Esophagus (tissue), 2 donors: ENCODE data around the gene PLEKHO2. TPM values are rescaled to one million over a fixed set of nuclear protein-coding genes. Genes with fewer than 3 reads are reported as not detected.

Experiments used
- H3K27ac ChIP-seq, 2 donors: one replicate each; pipeline ENCODE4 v1.5.1; 2013; ENCODE audit warnings: low read depth in 2 of 2, mild to moderate bottlenecking in 2 of 2, inconsistent platforms in 1 of 2, low read length in 1 of 2, moderate library complexity in 1 of 2
- H3K27me3 ChIP-seq, 2 donors: one replicate each; pipeline ENCODE4 v1.6.1; 2013; ENCODE audit warnings: low read length in 2 of 2, control low read depth in 1 of 2, mild to moderate bottlenecking in 1 of 2; ENCODE audit not compliant: insufficient read depth in 2 of 2, control insufficient read depth in 1 of 2
- H3K36me3 ChIP-seq, 2 donors: one replicate each; pipeline ENCODE4 v1.6.1; 2013; ENCODE audit warnings: low read length in 1 of 2; ENCODE audit not compliant: control insufficient read depth in 2 of 2, insufficient read depth in 2 of 2
- H3K4me1 ChIP-seq, 2 donors: one replicate each; pipeline ENCODE4 v1.6.1; 2013; ENCODE audit warnings: low read length in 1 of 2; ENCODE audit not compliant: control insufficient read depth in 2 of 2, insufficient read depth in 2 of 2
- H3K4me3 ChIP-seq, 2 donors: one replicate each; pipeline ENCODE4 v1.5.1; 2013; ENCODE audit warnings: low read length in 2 of 2, mild to moderate bottlenecking in 2 of 2, low read depth in 1 of 2, moderate library complexity in 1 of 2
- H3K9me3 ChIP-seq, 2 donors: one replicate each; pipeline ENCODE4 v1.6.1; 2013; ENCODE audit warnings: mild to moderate bottlenecking in 2 of 2, low read depth in 1 of 2, low read length in 1 of 2, moderate library complexity in 1 of 2; ENCODE audit not compliant: control insufficient read depth in 2 of 2, insufficient read depth in 1 of 2
- WGBS, 2 donors: extraction: QIAGEN DNeasy Blood & Tissue Kit; methylation state at CpG; one replicate each; pipeline ENCODE4 v1.1.7; 2013; 5-methylcytosine and 5-hydroxymethylcytosine counted together
- polyA plus RNA-seq, 2 donors: library from polyadenylated mRNA; stranded (reverse); fragments of 200-250 nt; gene quantifications; one replicate each; pipeline ENCODE4 v1.2.3, GENCODE V29; 2013
- donor health status: healthy with polysubstance abuse.
- donor health status: Bipolar disorder and iron deficiency.

Gene PLEKHO2
- polyA plus RNA-seq, 2 donors = 4.8 to 6.6 TPM

- Histone ChIP-seq H3K27me3 (no peaks in the 10 kb centered on the region), H3K27ac (peak overlapping the region; percentile 51 to 73), H3K9me3 (no peaks in the 10 kb centered on the region), H3K4me1 (peaks cover 9 to 10% of the 10 kb centered on the region in 2 donors), H3K4me3 (peak overlapping the region; percentile 4 to 36), H3K36me3 (no peaks in the 10 kb centered on the region)
- 57 to 59% methylated on average over 4 of the region's 4 CpGs for WGBS, 2 donors
Measured at GRCh38 chr15:64843991-64844390, 2.3 kb downstream of the PLEKHO2 start.

GRCh38 chr15:64844576-64845145, 2.9 kb downstream of the PLEKHO2 start:
- Histone ChIP-seq H3K4me1 (peaks cover 9 to 10% of the 10 kb centered on the region in 2 donors), H3K27me3 (no peaks in the 10 kb centered on the region), H3K4me3 (peak overlapping the region in 1 of 2 donors; percentile 36), H3K9me3 (no peaks in the 10 kb centered on the region), H3K27ac (peak overlapping the region; percentile 51 to 73), H3K36me3 (peaks cover 0 to 2% of the 10 kb centered on the region in 2 donors)
- 38 to 40% methylated on average over 8 of the region's 8 CpGs for WGBS, 2 donors

- H3K4me3 ChIP-seq = peak overlapping the region in 1 of 2 donors; percentile 36
- H3K36me3 ChIP-seq = peaks cover 0 to 2% of the 10 kb centered on the region in 2 donors
- H3K27me3 ChIP-seq = no peaks in the 10 kb centered on the region
- H3K9me3 ChIP-seq = no peaks in the 10 kb centered on the region
- 24 to 36% methylated on average over 2 of the region's 2 CpGs for WGBS, 2 donors
- peaks cover 9 to 10% of the 10 kb centered on the region in 2 donors for H3K4me1 ChIP-seq
- peak overlapping the region; percentile 51 to 73 for H3K27ac ChIP-seq
Measured at GRCh38 chr15:64845183-64845611, 3.5 kb downstream of the PLEKHO2 start.

GRCh38 chr15:64845831-64846595, 4.3 kb downstream of the PLEKHO2 start:
- 77 to 79% methylated on average over 13 of the region's 13 CpGs for WGBS, 2 donors
- Histone ChIP-seq H3K9me3 (no peaks in the 10 kb centered on the region), H3K27me3 (no peaks in the 10 kb centered on the region), H3K4me3 (no peak overlapping the region), H3K36me3 (peaks cover 0 to 2% of the 10 kb centered on the region in 2 donors), H3K27ac (peak overlapping the region in 1 of 2 donors; percentile 57), H3K4me1 (peaks cover 9 to 12% of the 10 kb centered on the region in 2 donors)

GRCh38 chr15:64847016-64847415, 5.3 kb downstream of the PLEKHO2 start:
- peaks cover 9 to 12% of the 10 kb centered on the region in 2 donors for H3K4me1 ChIP-seq
- H3K9me3 ChIP-seq = no peaks in the 10 kb centered on the region
- no peaks in the 10 kb centered on the region for H3K27me3 ChIP-seq
- H3K4me3 ChIP-seq = no peak overlapping the region
- WGBS, 2 donors = 38 to 47% methylated on average over 3 of the region's 3 CpGs
- peak overlapping the region in 1 of 2 donors; percentile 38 for H3K27ac ChIP-seq
- H3K36me3 ChIP-seq = peaks cover 0 to 2% of the 10 kb centered on the region in 2 donors

GRCh38 chr15:64847448-64847847, 5.7 kb downstream of the PLEKHO2 start:
- 50 to 58% methylated on average over 3 of the region's 3 CpGs for WGBS, 2 donors
- Histone ChIP-seq H3K4me3 (no peak overlapping the region), H3K4me1 (peaks cover 9 to 12% of the 10 kb centered on the region in 2 donors), H3K27ac (peak overlapping the region in 1 of 2 donors; percentile 27), H3K9me3 (no peaks in the 10 kb centered on the region), H3K27me3 (no peaks in the 10 kb centered on the region), H3K36me3 (peaks cover 0 to 2% of the 10 kb centered on the region in 2 donors)

GRCh38 chr15:64847876-64848716, 6.4 kb downstream of the PLEKHO2 start:
- 83 to 90% methylated on average over 8 of the region's 8 CpGs for WGBS, 2 donors
- Histone ChIP-seq H3K36me3 (peaks cover 0 to 2% of the 10 kb centered on the region in 2 donors), H3K4me1 (peaks cover 9 to 10% of the 10 kb centered on the region in 2 donors), H3K27me3 (no peaks in the 10 kb centered on the region), H3K4me3 (no peak overlapping the region), H3K27ac (peak overlapping the region in 1 of 2 donors; percentile 27), H3K9me3 (no peaks in the 10 kb centered on the region)

GRCh38 chr15:64850778-64851502, 9.2 kb downstream of the PLEKHO2 start:
- 62 to 63% methylated on average over 4 of the region's 4 CpGs for WGBS, 2 donors
- peaks cover 13 to 20% of the 10 kb centered on the region in 2 donors for H3K4me1 ChIP-seq

GRCh38 chr15:64851503-64851840, 9.8 kb downstream of the PLEKHO2 start:
- no peaks in the 10 kb centered on the region for H3K9me3 ChIP-seq
- H3K4me1 ChIP-seq = peaks cover 13 to 24% of the 10 kb centered on the region in 2 donors
- peak overlapping the region; percentile 24 to 57 for H3K27ac ChIP-seq
- H3K36me3 ChIP-seq = peaks cover 0 to 16% of the 10 kb centered on the region in 2 donors
- H3K4me3 ChIP-seq = no peak overlapping the region
- WGBS, 2 donors = 53 to 64% methylated on average over 6 of the region's 6 CpGs
- H3K27me3 ChIP-seq = no peaks in the 10 kb centered on the region

More at GRCh38 chr15:64850778-64851502, 9.2 kb downstream of the PLEKHO2 start:
- Histone ChIP-seq H3K9me3 (no peaks in the 10 kb centered on the region), H3K4me3 (no peak overlapping the region), H3K27me3 (no peaks in the 10 kb centered on the region), H3K27ac (peak overlapping the region; percentile 47 to 69), H3K36me3 (peaks cover 0 to 16% of the 10 kb centered on the region in 2 donors)
